GM12878 (cell line): ENCODE results near the gene TSHR. TPM values are rescaled to one million over a fixed set of nuclear protein-coding genes. Genes with fewer than 3 reads are reported as not detected.

ENCODE experiments used
- ATAC-seq: fragments of 200-7000 bp; cut with Tn5 transposase; 3 replicates; pipeline ENCODE4 v1.9.1; 2020; ENCODE audit warnings: mild to moderate bottlenecking, moderate library complexity
- BruUV-seq: library from RNA; stranded (reverse); fragments of 400-500 nt; replicated peaks from 2 replicates; lab custom pipeline; 2021; lab: Mats Ljungman, UMichigan
- CTCF ChIA-PET: fragments of 300-600 bp; sonication (Branson Sonifier 250); formaldehyde crosslinking; extraction: SDS; loops from one replicate; lab custom pipeline; 2021; ENCODE audit warnings: inconsistent platforms; lab: Yijun Ruan, JAX
- POLR2A ChIA-PET: fragments of 350-600 bp; formaldehyde crosslinking; extraction: SDS; loops from one replicate; lab custom pipeline; 2021; ENCODE audit warnings: inconsistent platforms; lab: Charles Lee
- RAD21 ChIA-PET: fragments of 300-600 bp; sonication (Branson Sonifier 250); formaldehyde crosslinking; loops from one replicate; lab custom pipeline; 2023; ENCODE audit warnings: antibody characterized with exemption; ENCODE audit not compliant: unreplicated experiment; lab: Charles Lee
- SMC1A ChIA-PET: fragments of 300-600 bp; sonication (Branson Sonifier 250); formaldehyde crosslinking; loops from one replicate; lab custom pipeline; 2023; ENCODE audit not compliant: unreplicated experiment, uncharacterized antibody; lab: Charles Lee
- DNase-seq: peaks from one replicate; pipeline ENCODE4 v3.0.0-alpha.2; 2011; ENCODE audit warnings: low read depth, low spot score
- FAIRE-seq: peaks from 3 replicates; lab custom pipeline; 2011; peaks lifted over from hg19 to GRCh38; lab: Jason Lieb, UNC
- H2AFZ ChIP-seq: 2 replicates; pipeline ENCODE4 v1.6.0; 2011; ENCODE audit warnings: low read depth, low read length, control low read depth; ENCODE audit not compliant: control insufficient read depth
- H3K27ac ChIP-seq: 2 replicates; pipeline ENCODE4 v1.5.1; 2011; ENCODE audit warnings: control low read depth; ENCODE audit not compliant: control insufficient read depth, insufficient read depth
- H3K27me3 ChIP-seq, 2 experiments: replicated peaks in 1 of 2; 2 replicates each; pipeline versions ENCODE4 v1.6.0 to v1.6.1; 2011; ENCODE audit warnings: low read length in 1 of 2; ENCODE audit not compliant: control insufficient read depth in 2 of 2, insufficient read depth in 2 of 2
- H3K36me3 ChIP-seq, 2 experiments: 2 replicates each; pipeline ENCODE4 v1.5.1; 2011; ENCODE audit warnings: low read length in 1 of 2; ENCODE audit not compliant: control insufficient read depth in 2 of 2, insufficient read depth in 2 of 2
- H3K4me1 ChIP-seq: 2 replicates; pipeline ENCODE4 v1.6.1; 2011; ENCODE audit warnings: mild to moderate bottlenecking, low read length, moderate library complexity, mixed read lengths; ENCODE audit not compliant: control insufficient read depth, insufficient read depth
- H3K4me2 ChIP-seq: 2 replicates; pipeline ENCODE4 v1.6.0; 2011; ENCODE audit warnings: control low read depth; ENCODE audit not compliant: control insufficient read depth, insufficient read depth
- H3K4me3 ChIP-seq: fragments of 200-600 bp; sonication (generic); 2 replicates; pipeline ENCODE4 v1.5.1; 2016
- H3K79me2 ChIP-seq: 2 replicates; pipeline ENCODE4 v1.6.0; 2011; ENCODE audit warnings: low read length; ENCODE audit not compliant: control insufficient read depth, insufficient read depth
- H3K9ac ChIP-seq: 2 replicates; pipeline ENCODE4 v1.8.0; 2011; ENCODE audit warnings: low read length, control low read depth, mixed read lengths; ENCODE audit not compliant: control insufficient read depth, insufficient read depth
- H3K9me3 ChIP-seq: replicated peaks from 3 replicates; pipeline ENCODE4 v1.5.1; 2011; ENCODE audit warnings: mild to moderate bottlenecking, low read length; ENCODE audit not compliant: control insufficient read depth, insufficient read depth
- H4K20me1 ChIP-seq: 2 replicates; pipeline ENCODE4 v1.6.0; 2011; ENCODE audit not compliant: control insufficient read depth, insufficient read depth
- BHLHE40 ChIP-seq, 2 experiments: fragments of 450-650 bp in 1 of 2; IDR thresholded peaks; 2 replicates each; pipeline ENCODE4 v1.6.1; 2011 to 2017; ENCODE audit warnings: low read depth in 2 of 2, borderline replicate concordance in 1 of 2, improper control_type of control experiment in 1 of 2, low read length in 1 of 2, mild to moderate bottlenecking in 1 of 2
- CBFB ChIP-seq: IDR thresholded peaks from 2 replicates; pipeline ENCODE4 v1.6.1; 2016; ENCODE audit warnings: antibody characterized with exemption, low read depth
- CHD2 ChIP-seq: IDR thresholded peaks from 2 replicates; pipeline ENCODE4 v1.6.1; 2011; ENCODE audit warnings: low read depth, low read length, improper control_type of control experiment, borderline replicate concordance
- CREM ChIP-seq: IDR thresholded peaks from 2 replicates; pipeline ENCODE4 v1.6.1; 2014; ENCODE audit warnings: antibody characterized with exemption, low read depth
- DPF2 ChIP-seq: fragments of 450-650 bp; IDR thresholded peaks from 2 replicates; pipeline ENCODE4 v1.6.1; 2017; ENCODE audit warnings: mild to moderate bottlenecking
- EGR1 ChIP-seq, 2 experiments: IDR thresholded peaks; 1 replicate in 1 of 2; 2 replicates in 1 of 2; pipeline ENCODE4 v1.6.1; 2011 to 2012; ENCODE audit warnings: low read depth in 2 of 2, low read length in 2 of 2, borderline replicate concordance in 1 of 2, mild to moderate bottlenecking in 1 of 2, moderate library complexity in 1 of 2
- EP300 ChIP-seq, 2 experiments: fragments of 150-350 bp in 1 of 2; IDR thresholded peaks; 2 replicates each; pipeline ENCODE4 v1.6.1; 2011 to 2012; ENCODE audit warnings: low read depth in 2 of 2, low read length in 2 of 2, borderline replicate concordance in 1 of 2, improper control_type of control experiment in 1 of 2, inconsistent platforms in 1 of 2; ENCODE audit not compliant: control insufficient read depth in 1 of 2
- FOXM1 ChIP-seq: IDR thresholded peaks from 2 replicates; pipeline ENCODE4 v1.6.1; 2012; ENCODE audit warnings: low read depth, mild to moderate bottlenecking, inconsistent platforms, low read length, moderate library complexity
- GABPA ChIP-seq: IDR thresholded peaks from 2 replicates; pipeline ENCODE4 v1.6.1; 2014; ENCODE audit warnings: antibody characterized with exemption, low read depth, mild to moderate bottlenecking, inconsistent platforms
- GATAD2B ChIP-seq: fragments of 450-650 bp; conservative IDR thresholded peaks from 2 replicates; pipeline ENCODE4 v1.6.1; 2017; ENCODE audit warnings: low read depth, mild to moderate bottlenecking, moderate library complexity
- JUNB ChIP-seq: IDR thresholded peaks from 2 replicates; pipeline ENCODE4 v1.6.1; 2016; ENCODE audit warnings: antibody characterized with exemption, mild to moderate bottlenecking
- MTA2 ChIP-seq: fragments of 450-650 bp; IDR thresholded peaks from 2 replicates; pipeline ENCODE4 v1.6.1; 2016; ENCODE audit warnings: low read depth, mild to moderate bottlenecking, moderate library complexity
- NR2F1 ChIP-seq: fragments of 450-650 bp; conservative IDR thresholded peaks from 2 replicates; pipeline ENCODE4 v1.6.1; 2017; ENCODE audit warnings: mild to moderate bottlenecking
- NRF1 ChIP-seq: conservative IDR thresholded peaks from 2 replicates; pipeline ENCODE4 v1.6.1; 2011; ENCODE audit warnings: mild to moderate bottlenecking, low read depth, low read length, improper control_type of control experiment
- PAX5 ChIP-seq: IDR thresholded peaks from 2 replicates; pipeline ENCODE4 v1.6.1; 2011; ENCODE audit warnings: low read depth, low read length, borderline replicate concordance
- SP1 ChIP-seq: IDR thresholded peaks from one replicate; pipeline ENCODE4 v1.6.1; 2011; ENCODE audit warnings: low read depth, low read length
- SRF ChIP-seq, 2 experiments: IDR thresholded peaks; 2 replicates each; pipeline ENCODE4 v1.6.1; 2011; ENCODE audit warnings: low read depth in 2 of 2, low read length in 2 of 2, mild to moderate bottlenecking in 1 of 2, moderate library complexity in 1 of 2
- SUZ12 ChIP-seq: fragments of 200-600 bp; sonication (generic); IDR thresholded peaks from one replicate; pipeline ENCODE4 v1.6.1; 2018; ENCODE audit warnings: antibody characterized with exemption, mild to moderate bottlenecking; ENCODE audit not compliant: unreplicated experiment
- WGBS: methylation state at CpG from one replicate; pipeline ENCODE4 v1.1.6; 2016; ENCODE audit warnings: low lambda C conversion rate; ENCODE audit not compliant: insufficient replicate concordance, insufficient coverage; ENCODE audit errors: missing lambda C conversion rate; 5-methylcytosine and 5-hydroxymethylcytosine counted together
- in situ Hi-C: fragments of 300-500 bp; cut with MboI; formaldehyde crosslinking; loops from 9 replicates; pipeline ENCODE4 v1.14.3; 2018; ENCODE audit warnings: mixed read lengths
- intact Hi-C: fragments of 100-400 bp; cut with micrococcal nuclease; formaldehyde crosslinking; loops from one replicate; pipeline ENCODE4 v1.14.2; 2022; ENCODE audit not compliant: unreplicated experiment
- polyA plus RNA-seq, 11 experiments: library from polyadenylated mRNA; depleted of rRNA in 4 of 11; unstranded in 6 of 11; stranded (reverse) in 5 of 11; fragments of >200 nt; fragmentation: Nextera tagmentation in 4 of 11; fragmentation: Illumina TruSeq in 1 of 11; extraction: Ambion mirVana in 4 of 11; extraction: Trizol in 1 of 11; gene quantifications; 1 replicate in 1 of 11; 2 replicates in 10 of 11; pipeline versions ENCODE4 v1.2.1 to v1.2.3, GENCODE V29; 2011 to 2016; ENCODE audit warnings: inconsistent platforms in 2 of 11, missing spikeins in 2 of 11, low read depth in 1 of 11
- total RNA-seq, 4 experiments: library from RNA; depleted of rRNA in 3 of 4; stranded (reverse); fragments of >200 nt in 3 of 4; fragmentation: Illumina TruSeq in 1 of 4; extraction: Trizol in 1 of 4; gene quantifications; 2 replicates each; pipeline versions ENCODE4 v1.2.1 to v1.2.3, GENCODE V29; 2013 to 2021
- TF ChIP-seq, protein P1 (sequence below): fragments of 450-650 bp; IDR thresholded peaks from 2 replicates; pipeline ENCODE4 v1.6.1; 2017; ENCODE audit warnings: low read depth, mild to moderate bottlenecking, moderate library complexity

Gene TSHR
- total and polyA plus RNA-seq, 10 of the 15 experiments (the other 5 are each of a cell fraction or from before 2014, with no cell fraction given), result 0.06 to 0.31 TPM; not detected in 8

DNA sequence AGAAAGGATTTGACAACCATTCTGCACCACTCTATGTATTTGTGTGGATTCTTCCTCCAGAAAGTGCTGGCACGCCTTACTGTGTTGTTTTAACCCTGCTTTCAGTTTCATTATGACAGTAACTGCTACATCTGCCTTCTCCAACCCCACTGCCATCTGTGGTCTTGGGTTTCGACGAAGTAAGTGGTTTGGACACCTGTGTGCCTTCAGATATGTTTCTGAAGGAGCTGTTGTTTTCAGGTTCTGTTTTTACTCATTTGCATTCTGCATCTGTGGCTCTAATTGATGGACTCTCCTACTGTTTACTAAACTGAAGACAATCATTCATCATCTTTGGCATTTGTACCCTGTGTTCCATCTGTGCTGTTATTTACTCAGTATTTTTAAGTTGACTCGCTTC lies 4.1 kb downstream of the TSHR start:
- no peak overlapping the region for H3K9ac ChIP-seq
- H2AFZ ChIP-seq, result no peak overlapping the region
- H3K4me1 ChIP-seq, result peaks cover 18% of the 10 kb centered on the region
- TF ChIP-seq EP300 (IDR thresholded peaks at IDR 0.05; ENCODE audit: borderline replicate concordance in 1 of 2, control insufficient read depth in 1 of 2, low read depth in 2 of 2, low read length in 2 of 2) (peak; percentile 91 to 94), FOXM1 (peak; percentile 97), GABPA (peak; percentile 73), EGR1 (IDR thresholded peaks at IDR 0.05; ENCODE audit: borderline replicate concordance in 1 of 2, low read depth in 2 of 2, low read length in 2 of 2) (no peak), CREM (peak; percentile 89), MTA2 (peak; percentile 94), PAX5 (peak; percentile 96), NR2F1 (peak; percentile 76), DPF2 (peak; percentile 97), JUNB (peak; percentile 97), CBFB (peak; percentile 89), SP1 (peak; percentile 49), NRF1 (no peak), SUZ12 (no peak), BHLHE40 (IDR thresholded peaks at IDR 0.05; ENCODE audit: borderline replicate concordance in 1 of 2, low read depth in 2 of 2, low read length in 1 of 2) (peak; percentile 84 to 89), CHD2 (peak; percentile 26; the same call in 1 of the 2 replicates), GATAD2B (peak; percentile 56), SRF (IDR thresholded peaks at IDR 0.05; ENCODE audit: low read depth in 2 of 2, low read length in 2 of 2) (0 out of 4 replicates have a peak, but pooled peaks of 1 of the 2 experiments have one; percentile 29)
- TF ChIP-seq, protein P1, sequence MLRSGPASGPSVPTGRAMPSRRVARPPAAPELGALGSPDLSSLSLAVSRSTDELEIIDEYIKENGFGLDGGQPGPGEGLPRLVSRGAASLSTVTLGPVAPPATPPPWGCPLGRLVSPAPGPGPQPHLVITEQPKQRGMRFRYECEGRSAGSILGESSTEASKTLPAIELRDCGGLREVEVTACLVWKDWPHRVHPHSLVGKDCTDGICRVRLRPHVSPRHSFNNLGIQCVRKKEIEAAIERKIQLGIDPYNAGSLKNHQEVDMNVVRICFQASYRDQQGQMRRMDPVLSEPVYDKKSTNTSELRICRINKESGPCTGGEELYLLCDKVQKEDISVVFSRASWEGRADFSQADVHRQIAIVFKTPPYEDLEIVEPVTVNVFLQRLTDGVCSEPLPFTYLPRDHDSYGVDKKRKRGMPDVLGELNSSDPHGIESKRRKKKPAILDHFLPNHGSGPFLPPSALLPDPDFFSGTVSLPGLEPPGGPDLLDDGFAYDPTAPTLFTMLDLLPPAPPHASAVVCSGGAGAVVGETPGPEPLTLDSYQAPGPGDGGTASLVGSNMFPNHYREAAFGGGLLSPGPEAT, result peak; percentile 58; the same call in 1 of the 2 replicates

More for the DNA sequence above, 4.1 kb downstream of the TSHR start:
- no TSS peak for BruUV-seq
- DNase-seq, result peak; percentile 91
- Histone ChIP-seq H3K36me3 (no peaks in the 10 kb centered on the region), H3K9me3 (no peaks in the 10 kb centered on the region; the same call in 2 of the 3 replicates), H4K20me1 (no peaks in the 10 kb centered on the region), H3K27ac (peak overlapping the region; percentile 24; the same call in 1 of the 2 replicates), H3K4me2 (peak overlapping the region; percentile 60), H3K79me2 (no peaks in the 10 kb centered on the region), H3K4me3 (no peak overlapping the region), H3K27me3 (peaks cover 0 to 5% of the 10 kb centered on the region in 2 experiments; a peak in 2 of 4 replicates)
- POLR2A ChIA-PET, result no interaction called here
- WGBS, result 0% methylated on average over 4 of the region's 4 CpGs
- peak; percentile 98 for FAIRE-seq
- SMC1A ChIA-PET, result interaction anchor here (0.7 to 2.9 kb wide), 6 partner anchors 9 to 251 kb away, joined by 3 to 24 read pairs (median 6); no protein-coding TSS in a partner anchor
- intact Hi-C loops, result loop anchor here (1.0 to 2.0 kb wide), 3 partner anchors 28 to 259 kb away; no protein-coding TSS in a partner anchor
- in situ Hi-C loops, result loop anchor here (5.0 kb wide), 2 partner anchors 203 to 508 kb away; no protein-coding TSS in a partner anchor
- CTCF ChIA-PET, result interaction anchor here (1.0 to 11.6 kb wide), 6 partner anchors 14 to 211 kb away, joined by 3 to 178 read pairs (median 4); no protein-coding TSS in a partner anchor
- RAD21 ChIA-PET, result interaction anchor here (0.8 to 6.9 kb wide), 4 partner anchors 28 to 216 kb away, joined by 3 to 64 read pairs (median 5); no protein-coding TSS in a partner anchor
- ATAC-seq, result peak; percentile 95
